ENCODE measurements around the gene DAD1.
"Not testable (repeated sequence)": the region's sequence is repeated elsewhere in the genome, so short reads cannot be mapped to it uniquely, and the experiment has no call there.

DAD1 gene

GRCh38 chr14:22589096-22589839 lies at the start of gene DAD1:
Gene DAD1, minus strand, starts transcription at chr14:22589224. Its CDS starts 67 bp downstream, at chr14:22589157.
- Mint-ChIP-seq H3K27me3 (peaks cover 13% of the 10 kb centered on the region), H3K4me3 (peak within 1 kb of the TSS; percentile 83), H3K27ac (peak within 1 kb of the TSS; percentile 96), H3K36me3 (ENCODE audit: low read depth) (peaks cover 32% of the 10 kb centered on the region), H3K4me1 (ENCODE audit: low read depth) (peaks cover 47% of the 10 kb centered on the region), H3K9me3 (no peaks in the 10 kb centered on the region)
- intact Hi-C loops (cut with micrococcal nuclease) = loop anchor here (1.0 to 5.0 kb wide), 3 partner anchors 9 to 178 kb away; partner anchors contain the start of genes ABHD4 and OXA1L

GRCh38 chr14:22635980-22636379 lies 47.0 kb upstream of the DAD1 start:
- intact Hi-C loops (cut with micrococcal nuclease); H3K4me1 Mint-ChIP-seq (ENCODE audit: low read depth); H3K4me3 Mint-ChIP-seq; H3K27ac Mint-ChIP-seq; H3K36me3 Mint-ChIP-seq (ENCODE audit: low read depth); H3K9me3 Mint-ChIP-seq; H3K27me3 Mint-ChIP-seq: not testable (repeated sequence)

- H3K27me3 Mint-ChIP-seq = peaks cover 9% of the 10 kb centered on the region
Observed at GRCh38 chr14:22634233-22634900, 45.3 kb upstream of the DAD1 start.

GRCh38 chr14:22630486-22630885 lies 41.5 kb upstream of the DAD1 start:
- Mint-ChIP-seq H3K9me3 (peaks cover 17% of the 10 kb centered on the region), H3K27me3 (peaks cover 12% of the 10 kb centered on the region), H3K27ac (no peak overlapping the region), H3K36me3 (ENCODE audit: low read depth) (no peaks in the 10 kb centered on the region), H3K4me1 (ENCODE audit: low read depth) (no peaks in the 10 kb centered on the region), H3K4me3 (no peak overlapping the region)
- intact Hi-C loops (cut with micrococcal nuclease) = no loop called here

More at GRCh38 chr14:22634233-22634900, 45.3 kb upstream of the DAD1 start:
- Mint-ChIP-seq H3K36me3 (ENCODE audit: low read depth) (no peaks in the 10 kb centered on the region), H3K27ac (no peak overlapping the region), H3K4me3 (no peak overlapping the region), H3K9me3 (peaks cover 17% of the 10 kb centered on the region), H3K4me1 (ENCODE audit: low read depth) (no peaks in the 10 kb centered on the region)
- intact Hi-C loops (cut with micrococcal nuclease) = no loop called here

DNA sequence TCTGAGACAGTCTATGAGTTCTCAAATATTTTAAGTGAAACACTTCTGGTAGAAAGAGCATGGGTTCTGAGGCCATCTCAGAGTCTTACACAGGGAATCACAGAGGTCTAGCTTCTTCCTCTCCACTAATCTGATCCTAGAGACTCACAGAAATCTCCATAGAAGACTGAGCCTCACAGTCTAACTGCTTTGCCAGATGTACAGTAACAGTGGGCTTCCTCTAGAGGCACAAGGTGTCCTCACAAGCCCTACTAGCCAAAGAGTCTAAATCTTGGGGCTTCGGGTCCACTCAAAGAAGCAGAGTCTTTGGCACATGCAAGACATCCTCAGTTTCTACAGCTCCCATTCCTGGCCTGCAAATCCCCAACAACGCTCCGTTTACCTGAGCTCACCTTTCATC lies 41.0 kb upstream of the DAD1 start:
- Mint-ChIP-seq H3K9me3 (peaks cover 17% of the 10 kb centered on the region), H3K27me3 (peaks cover 12% of the 10 kb centered on the region), H3K36me3 (ENCODE audit: low read depth) (no peaks in the 10 kb centered on the region), H3K27ac (no peak overlapping the region), H3K4me3 (no peak overlapping the region), H3K4me1 (ENCODE audit: low read depth) (no peaks in the 10 kb centered on the region)
- intact Hi-C loops (cut with micrococcal nuclease) = no loop called here

DNA sequence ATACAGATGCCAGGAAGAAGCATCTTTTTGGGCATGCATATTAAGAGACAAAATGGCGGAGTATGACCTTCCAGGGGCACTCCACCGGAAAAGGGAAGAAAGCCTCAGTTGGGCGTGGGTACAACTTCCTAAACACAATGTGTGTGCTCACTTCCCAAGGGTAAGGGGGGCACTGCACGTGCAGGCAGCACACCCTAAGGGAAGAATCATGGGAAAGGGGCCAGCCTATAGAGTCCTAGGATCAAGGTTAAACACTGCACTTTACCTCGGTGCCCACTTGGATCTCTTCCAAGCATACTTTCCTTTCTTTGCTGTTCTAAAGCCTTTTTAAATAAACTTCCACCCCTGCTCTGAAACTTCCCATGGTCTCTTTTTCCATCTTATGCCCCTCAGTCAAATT lies 40.3 kb upstream of the DAD1 start:
- H3K27ac Mint-ChIP-seq = no peak overlapping the region
- no peaks in the 10 kb centered on the region for H3K4me1 Mint-ChIP-seq (ENCODE audit: low read depth)
- H3K36me3 Mint-ChIP-seq (ENCODE audit: low read depth) = no peaks in the 10 kb centered on the region
- no peak overlapping the region for H3K4me3 Mint-ChIP-seq
- intact Hi-C loops (cut with micrococcal nuclease) = no loop called here
- peaks cover 17% of the 10 kb centered on the region for H3K9me3 Mint-ChIP-seq
- peaks cover 10% of the 10 kb centered on the region for H3K27me3 Mint-ChIP-seq

DNA sequence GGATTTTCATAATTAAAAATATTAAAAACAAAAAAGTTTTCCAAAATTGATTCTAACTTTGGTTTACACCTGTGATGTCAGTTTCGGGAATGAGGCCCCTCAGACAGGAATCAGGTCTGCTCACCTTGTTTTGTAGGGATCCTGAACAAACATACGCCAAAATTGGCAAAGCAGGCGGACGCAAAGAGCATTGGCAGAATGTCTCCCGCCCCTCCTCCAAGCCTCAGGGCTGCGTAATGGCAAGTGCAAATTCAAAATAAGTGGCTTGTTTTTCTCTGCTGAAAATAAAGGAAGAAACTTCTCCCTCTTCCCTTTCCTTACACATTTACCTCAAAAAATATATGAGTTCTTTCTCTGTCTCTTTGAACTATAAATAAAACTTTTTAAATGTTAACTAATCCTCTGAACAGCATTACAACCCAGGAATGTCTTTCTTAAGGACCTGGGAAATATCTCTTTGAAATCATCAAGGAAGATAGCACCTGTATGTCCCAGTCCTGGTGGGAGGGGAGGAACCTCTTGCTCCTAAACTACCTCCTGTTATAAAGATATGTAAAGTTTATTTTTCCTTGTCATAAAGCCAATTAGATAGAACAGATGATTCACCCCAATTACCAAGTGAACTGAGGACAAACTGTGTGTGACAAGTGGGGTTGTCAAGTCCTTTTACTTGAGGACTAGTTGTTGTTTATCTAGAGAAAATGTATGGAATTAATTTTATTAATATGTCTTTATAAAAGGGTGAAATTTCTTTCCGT lies 38.7 kb upstream of the DAD1 start:
- peaks cover 7% of the 10 kb centered on the region for H3K4me1 Mint-ChIP-seq (ENCODE audit: low read depth)
- intact Hi-C loops (cut with micrococcal nuclease) = no loop called here

GRCh38 chr14:22626590-22626989 lies 37.6 kb upstream of the DAD1 start:
- intact Hi-C loops (cut with micrococcal nuclease) = no loop called here
- no peak overlapping the region for H3K27ac Mint-ChIP-seq
- H3K27me3 Mint-ChIP-seq = peaks cover 9% of the 10 kb centered on the region
- H3K9me3 Mint-ChIP-seq = peaks cover 17% of the 10 kb centered on the region
- no peaks in the 10 kb centered on the region for H3K36me3 Mint-ChIP-seq (ENCODE audit: low read depth)
- peaks cover 7% of the 10 kb centered on the region for H3K4me1 Mint-ChIP-seq (ENCODE audit: low read depth)
- H3K4me3 Mint-ChIP-seq = no peak overlapping the region

More for the DNA sequence above, 38.7 kb upstream of the DAD1 start:
- Mint-ChIP-seq H3K9me3 (peaks cover 17% of the 10 kb centered on the region), H3K36me3 (ENCODE audit: low read depth) (no peaks in the 10 kb centered on the region), H3K27ac (no peak overlapping the region), H3K4me3 (no peak overlapping the region), H3K27me3 (peaks cover 7% of the 10 kb centered on the region)

GRCh38 chr14:22623047-22623446 lies 34.0 kb upstream of the DAD1 start:
- intact Hi-C loops (cut with micrococcal nuclease) = no loop called here
- no peak overlapping the region for H3K27ac Mint-ChIP-seq
- no peak overlapping the region for H3K4me3 Mint-ChIP-seq
- no peaks in the 10 kb centered on the region for H3K36me3 Mint-ChIP-seq (ENCODE audit: low read depth)
- peaks cover 20% of the 10 kb centered on the region for H3K27me3 Mint-ChIP-seq
- H3K4me1 Mint-ChIP-seq (ENCODE audit: low read depth) = peaks cover 7% of the 10 kb centered on the region
- no peaks in the 10 kb centered on the region for H3K9me3 Mint-ChIP-seq

DNA sequence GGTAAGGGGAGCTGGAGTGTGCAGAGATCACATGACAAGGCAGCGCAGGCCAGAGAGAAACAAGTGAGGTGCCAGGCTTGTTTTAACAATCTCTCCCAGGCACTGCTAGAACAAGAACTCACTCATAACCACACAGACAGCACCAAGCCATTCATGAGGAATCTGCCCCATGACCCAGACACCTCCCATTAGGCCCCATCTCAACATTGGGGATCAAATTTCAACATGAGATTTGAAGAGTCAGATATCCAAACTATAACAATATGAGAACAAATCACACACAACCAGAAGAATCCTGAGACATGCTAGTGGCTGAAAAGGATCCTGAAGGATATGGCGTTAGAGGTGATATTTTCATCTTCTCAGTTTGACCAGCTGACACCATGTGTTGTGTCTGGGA lies 33.2 kb upstream of the DAD1 start:
- H3K9me3 Mint-ChIP-seq = no peaks in the 10 kb centered on the region
- H3K27ac Mint-ChIP-seq = no peak overlapping the region
- intact Hi-C loops (cut with micrococcal nuclease) = no loop called here
- H3K4me3 Mint-ChIP-seq = no peak overlapping the region
- H3K27me3 Mint-ChIP-seq = peaks cover 20% of the 10 kb centered on the region
- H3K4me1 Mint-ChIP-seq (ENCODE audit: low read depth) = peaks cover 7% of the 10 kb centered on the region
- no peaks in the 10 kb centered on the region for H3K36me3 Mint-ChIP-seq (ENCODE audit: low read depth)

DNA sequence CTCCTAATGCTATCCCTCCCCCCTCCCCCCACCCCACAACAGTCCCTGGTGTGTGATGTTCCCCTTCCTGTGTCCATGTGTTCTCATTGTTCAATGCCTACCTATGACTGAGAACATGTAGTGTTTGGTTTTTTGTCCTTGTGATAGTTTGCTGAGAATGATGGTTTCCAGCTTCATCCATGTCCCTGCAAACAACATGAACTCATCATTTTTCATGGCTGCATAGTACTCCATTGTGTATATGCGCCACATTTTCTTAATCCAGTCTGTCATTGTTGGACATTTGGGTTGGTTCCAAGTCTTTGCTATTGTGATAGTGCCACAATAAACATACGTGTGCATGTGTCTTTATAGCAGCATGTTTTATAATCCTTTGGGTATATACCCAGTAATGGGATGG lies 26.7 kb upstream of the DAD1 start:
- H3K9me3 Mint-ChIP-seq; H3K27ac Mint-ChIP-seq; H3K27me3 Mint-ChIP-seq; intact Hi-C loops (cut with micrococcal nuclease); H3K4me1 Mint-ChIP-seq (ENCODE audit: low read depth); H3K4me3 Mint-ChIP-seq: not testable (repeated sequence)
- H3K36me3 Mint-ChIP-seq (ENCODE audit: low read depth) = peaks cover 21% of the 10 kb centered on the region

GRCh38 chr14:22614240-22614799 lies 25.3 kb upstream of the DAD1 start:
- H3K36me3 Mint-ChIP-seq (ENCODE audit: low read depth) = peaks cover 36% of the 10 kb centered on the region
- peaks cover 5% of the 10 kb centered on the region for H3K27me3 Mint-ChIP-seq
- H3K4me3 Mint-ChIP-seq = no peak overlapping the region
- H3K4me1 Mint-ChIP-seq (ENCODE audit: low read depth) = no peaks in the 10 kb centered on the region
- H3K9me3 Mint-ChIP-seq = no peaks in the 10 kb centered on the region
- no peak overlapping the region for H3K27ac Mint-ChIP-seq
- intact Hi-C loops (cut with micrococcal nuclease) = no loop called here

DNA sequence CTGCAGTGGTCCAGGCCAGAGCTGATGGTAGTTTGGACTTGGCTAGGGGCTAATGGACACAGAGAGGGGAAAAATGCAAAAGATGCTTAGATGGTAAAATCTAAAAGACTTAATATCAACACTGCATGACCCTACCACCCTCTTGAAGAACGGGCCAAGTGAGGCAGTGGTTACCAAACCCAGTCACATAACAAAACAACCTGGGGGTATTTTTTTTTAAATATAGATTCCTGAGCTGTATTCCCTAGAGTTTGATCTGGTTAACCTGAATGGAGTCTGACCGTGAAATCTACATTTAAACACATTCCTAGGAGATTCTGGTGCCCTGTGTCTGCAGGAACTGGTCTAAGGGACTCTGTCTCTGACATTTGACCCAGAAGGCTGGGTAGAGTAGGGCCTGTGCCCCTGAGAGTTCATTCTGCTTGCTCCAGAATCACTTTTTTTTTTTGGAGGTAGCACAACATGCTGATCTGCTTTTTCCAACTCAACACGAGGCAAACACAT lies 24.8 kb upstream of the DAD1 start:
- Mint-ChIP-seq H3K36me3 (ENCODE audit: low read depth) (peaks cover 41% of the 10 kb centered on the region), H3K27me3 (peaks cover 2% of the 10 kb centered on the region), H3K27ac (peak overlapping the region; percentile 13), H3K9me3 (no peaks in the 10 kb centered on the region), H3K4me1 (ENCODE audit: low read depth) (no peaks in the 10 kb centered on the region), H3K4me3 (no peak overlapping the region)
- intact Hi-C loops (cut with micrococcal nuclease) = no loop called here

Data from dendritic cell treated with granulocyte-macrophage colony-stimulating factor and Interleukin-4, amounts not matched to agents 40 ng/mL and 50 ng/mL, for 4 days (primary cell).